Measurements from ENCODE around the gene ALKBH5.

Gene ALKBH5

DNA sequence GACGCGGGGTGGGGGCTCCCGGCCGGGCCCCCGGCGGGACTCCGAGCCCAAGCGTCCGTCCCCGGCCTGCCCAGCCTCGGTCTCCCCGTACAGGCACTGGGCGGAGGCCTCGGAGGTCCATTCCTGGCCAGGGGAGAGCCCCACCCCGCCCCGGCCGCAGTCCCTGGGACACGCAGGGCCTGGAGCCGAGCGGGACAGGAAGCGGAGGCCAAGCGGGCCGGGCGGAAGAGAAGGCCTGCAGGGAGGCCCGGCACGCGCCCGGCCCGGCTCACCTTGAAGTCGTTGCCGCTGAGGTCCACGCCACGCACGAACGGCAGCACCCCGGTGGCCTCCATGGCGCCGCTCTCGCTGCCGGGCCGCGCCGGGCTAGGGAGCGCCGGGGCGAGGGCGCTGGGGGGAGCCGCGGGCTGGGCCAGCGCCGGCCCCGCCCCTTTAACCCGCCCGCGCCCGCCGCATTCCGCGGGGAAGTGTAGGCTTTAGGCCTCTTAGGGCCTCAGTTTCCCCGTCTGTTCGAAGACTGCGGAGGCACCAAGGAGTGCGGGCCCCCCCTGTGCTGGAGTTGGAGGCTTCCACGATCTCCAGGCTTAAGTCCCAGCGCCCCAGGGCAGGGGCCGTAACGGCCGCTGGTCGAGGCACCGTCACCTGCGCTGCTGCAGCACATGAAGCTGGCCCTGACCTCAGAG is 74.9 kb downstream of the ALKBH5 start, which contains the start of gene FLII:
Gene FLII, minus strand, starts transcription at position 383 of the 683 bp plus-strand sequence. Its CDS starts 48 bp downstream, at position 335.
- Histone ChIP-seq H3K4me2 (ENCODE audit: low read length) (peak within 1 kb of the TSS; percentile 87), H3K9me3 (ENCODE audit: control insufficient read depth, insufficient read depth, low read length) (no peaks in the 10 kb centered on the region), H3K9me2 (replicated peaks; ENCODE audit: control insufficient read depth, low read length) (no peaks in the 10 kb centered on the region), H3K4me1 (ENCODE audit: control insufficient read depth, low read length) (peaks cover 34% of the 10 kb centered on the region), H3K4me3 (ENCODE audit: low read length) (peak within 1 kb of the TSS; percentile 92), H4K20me1 (ENCODE audit: control insufficient read depth, insufficient read depth, low read depth, low read length) (0 out of 2 replicates have a peak, but pooled peaks cover 7% of the 10 kb centered on the region), H3K27me3 (ENCODE audit: control insufficient read depth, low read length) (no peaks in the 10 kb centered on the region), H3K36me3 (ENCODE audit: control insufficient read depth, low read length) (peaks cover 34% of the 10 kb centered on the region), H3K27ac (ENCODE audit: low read depth, low read length) (peak within 1 kb of the TSS; percentile 31), H3F3A (ENCODE audit: control insufficient read depth, insufficient read depth) (no peaks in the 10 kb centered on the region), H3K79me2 (ENCODE audit: control insufficient read depth, low read length) (peaks cover 24% of the 10 kb centered on the region)
- TF ChIP-seq, protein P1, sequence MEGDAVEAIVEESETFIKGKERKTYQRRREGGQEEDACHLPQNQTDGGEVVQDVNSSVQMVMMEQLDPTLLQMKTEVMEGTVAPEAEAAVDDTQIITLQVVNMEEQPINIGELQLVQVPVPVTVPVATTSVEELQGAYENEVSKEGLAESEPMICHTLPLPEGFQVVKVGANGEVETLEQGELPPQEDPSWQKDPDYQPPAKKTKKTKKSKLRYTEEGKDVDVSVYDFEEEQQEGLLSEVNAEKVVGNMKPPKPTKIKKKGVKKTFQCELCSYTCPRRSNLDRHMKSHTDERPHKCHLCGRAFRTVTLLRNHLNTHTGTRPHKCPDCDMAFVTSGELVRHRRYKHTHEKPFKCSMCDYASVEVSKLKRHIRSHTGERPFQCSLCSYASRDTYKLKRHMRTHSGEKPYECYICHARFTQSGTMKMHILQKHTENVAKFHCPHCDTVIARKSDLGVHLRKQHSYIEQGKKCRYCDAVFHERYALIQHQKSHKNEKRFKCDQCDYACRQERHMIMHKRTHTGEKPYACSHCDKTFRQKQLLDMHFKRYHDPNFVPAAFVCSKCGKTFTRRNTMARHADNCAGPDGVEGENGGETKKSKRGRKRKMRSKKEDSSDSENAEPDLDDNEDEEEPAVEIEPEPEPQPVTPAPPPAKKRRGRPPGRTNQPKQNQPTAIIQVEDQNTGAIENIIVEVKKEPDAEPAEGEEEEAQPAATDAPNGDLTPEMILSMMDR (IDR thresholded peaks at IDR 0.05; ENCODE audit: low read depth, low read length, poor library complexity, severe bottlenecking): no peak
- no peak for TF ChIP-seq EZH2phosphoT487 (IDR thresholded peaks at IDR 0.05; ENCODE audit: borderline replicate concordance, low read length)
